LNCAP (cell line): ENCODE data around the gene GABRG3.

Experiments
- TF ChIP-seq, protein P1 (sequence below): fragments of 450-650 bp; IDR thresholded peaks from 2 replicates; pipeline ENCODE4 v1.5.1; 2017; ENCODE audit warnings: mild to moderate bottlenecking

GABRG3 gene

GRCh38 chr15:27167738-27168137 lies 196.8 kb downstream of the GABRG3 start:
- TF ChIP-seq, protein P1, sequence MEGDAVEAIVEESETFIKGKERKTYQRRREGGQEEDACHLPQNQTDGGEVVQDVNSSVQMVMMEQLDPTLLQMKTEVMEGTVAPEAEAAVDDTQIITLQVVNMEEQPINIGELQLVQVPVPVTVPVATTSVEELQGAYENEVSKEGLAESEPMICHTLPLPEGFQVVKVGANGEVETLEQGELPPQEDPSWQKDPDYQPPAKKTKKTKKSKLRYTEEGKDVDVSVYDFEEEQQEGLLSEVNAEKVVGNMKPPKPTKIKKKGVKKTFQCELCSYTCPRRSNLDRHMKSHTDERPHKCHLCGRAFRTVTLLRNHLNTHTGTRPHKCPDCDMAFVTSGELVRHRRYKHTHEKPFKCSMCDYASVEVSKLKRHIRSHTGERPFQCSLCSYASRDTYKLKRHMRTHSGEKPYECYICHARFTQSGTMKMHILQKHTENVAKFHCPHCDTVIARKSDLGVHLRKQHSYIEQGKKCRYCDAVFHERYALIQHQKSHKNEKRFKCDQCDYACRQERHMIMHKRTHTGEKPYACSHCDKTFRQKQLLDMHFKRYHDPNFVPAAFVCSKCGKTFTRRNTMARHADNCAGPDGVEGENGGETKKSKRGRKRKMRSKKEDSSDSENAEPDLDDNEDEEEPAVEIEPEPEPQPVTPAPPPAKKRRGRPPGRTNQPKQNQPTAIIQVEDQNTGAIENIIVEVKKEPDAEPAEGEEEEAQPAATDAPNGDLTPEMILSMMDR = no peak

GRCh38 chr15:27170851-27171250 lies 199.9 kb downstream of the GABRG3 start:
- TF ChIP-seq, protein P1 = no peak

DNA sequence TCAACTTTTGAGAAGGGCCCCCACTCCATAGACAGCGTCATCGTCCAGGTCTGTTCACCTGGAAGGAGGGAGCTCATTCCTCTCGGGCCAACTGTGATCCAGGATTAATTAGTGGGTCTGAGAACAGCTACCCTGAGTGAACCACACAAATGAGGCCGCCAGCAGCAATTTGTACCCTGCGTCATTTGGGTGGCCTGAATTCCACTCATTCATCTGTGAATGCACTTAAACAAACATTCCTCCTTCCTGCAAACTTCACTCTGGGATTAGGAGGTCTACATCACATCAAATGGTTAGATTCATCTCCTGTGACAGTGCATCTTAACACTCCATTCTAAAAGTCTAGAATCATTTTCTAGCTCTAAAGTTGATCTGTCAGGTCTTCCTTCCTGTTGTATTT lies 201.8 kb downstream of the GABRG3 start:
- TF ChIP-seq, protein P1 = no peak

DNA sequence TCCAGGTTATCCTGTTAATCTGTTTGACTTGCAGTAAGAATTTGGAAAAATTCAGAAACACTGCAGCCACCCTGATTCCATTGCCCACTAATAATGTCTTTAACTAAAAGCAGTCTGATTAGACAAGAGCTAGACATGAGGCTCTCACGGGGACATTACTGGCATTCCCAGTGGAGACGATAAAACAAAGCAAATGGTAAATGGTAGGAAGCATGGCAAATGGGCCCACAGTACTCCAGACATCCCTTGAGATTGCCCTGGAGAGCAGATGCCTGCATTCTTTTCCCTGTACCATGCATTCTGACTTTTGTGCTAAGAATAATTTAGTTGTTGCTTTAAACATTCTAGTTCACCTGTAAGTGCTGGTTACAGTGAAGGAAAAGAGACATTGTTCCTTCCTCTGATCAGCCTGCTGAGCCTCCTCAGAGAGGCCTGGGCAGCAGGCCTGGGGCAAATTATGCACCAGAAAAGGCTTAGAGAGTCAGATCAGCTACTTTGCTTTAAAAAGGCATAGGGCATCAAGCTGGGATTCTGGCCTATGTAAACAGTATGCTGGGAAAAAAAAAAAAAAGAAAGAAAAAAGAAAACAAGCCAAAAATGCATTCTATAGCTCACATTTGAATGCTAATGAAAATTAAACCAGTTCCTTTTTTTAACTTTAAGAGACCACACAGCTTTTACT lies 204.6 kb downstream of the GABRG3 start:
- TF ChIP-seq, protein P1 = no peak

- TF ChIP-seq, protein P1 = no peak
These were observed 205.9 kb downstream of the GABRG3 start for GRCh38 chr15:27176785-27177406.

- TF ChIP-seq, protein P1 = no peak
These were observed 208.8 kb downstream of the GABRG3 start for GRCh38 chr15:27179789-27180188.

- TF ChIP-seq, protein P1 = no peak
These were observed 211.7 kb downstream of the GABRG3 start for GRCh38 chr15:27182561-27183110.
